Neural progenitor cell (in vitro differentiated cells): ENCODE measurements around the gene CHGA.

Source experiments
- EZH2 ChIP-seq: fragments of 200-600 bp; sonication (generic); IDR thresholded peaks from 2 replicates; pipeline ENCODE4 v1.6.1; 2017; ENCODE audit warnings: antibody characterized with exemption, mild to moderate bottlenecking, moderate library complexity
- EZH2phosphoT487 ChIP-seq: fragments of 200-600 bp; sonication (generic); IDR thresholded peaks from 2 replicates; pipeline ENCODE4 v1.6.1; 2017; ENCODE audit warnings: antibody characterized with exemption
- TF ChIP-seq, protein P1 (sequence below): fragments of 200-600 bp; sonication (generic); IDR thresholded peaks from 2 replicates; pipeline ENCODE4 v1.5.1; 2017; ENCODE audit warnings: antibody characterized with exemption, mild to moderate bottlenecking

- TF ChIP-seq, protein P1, sequence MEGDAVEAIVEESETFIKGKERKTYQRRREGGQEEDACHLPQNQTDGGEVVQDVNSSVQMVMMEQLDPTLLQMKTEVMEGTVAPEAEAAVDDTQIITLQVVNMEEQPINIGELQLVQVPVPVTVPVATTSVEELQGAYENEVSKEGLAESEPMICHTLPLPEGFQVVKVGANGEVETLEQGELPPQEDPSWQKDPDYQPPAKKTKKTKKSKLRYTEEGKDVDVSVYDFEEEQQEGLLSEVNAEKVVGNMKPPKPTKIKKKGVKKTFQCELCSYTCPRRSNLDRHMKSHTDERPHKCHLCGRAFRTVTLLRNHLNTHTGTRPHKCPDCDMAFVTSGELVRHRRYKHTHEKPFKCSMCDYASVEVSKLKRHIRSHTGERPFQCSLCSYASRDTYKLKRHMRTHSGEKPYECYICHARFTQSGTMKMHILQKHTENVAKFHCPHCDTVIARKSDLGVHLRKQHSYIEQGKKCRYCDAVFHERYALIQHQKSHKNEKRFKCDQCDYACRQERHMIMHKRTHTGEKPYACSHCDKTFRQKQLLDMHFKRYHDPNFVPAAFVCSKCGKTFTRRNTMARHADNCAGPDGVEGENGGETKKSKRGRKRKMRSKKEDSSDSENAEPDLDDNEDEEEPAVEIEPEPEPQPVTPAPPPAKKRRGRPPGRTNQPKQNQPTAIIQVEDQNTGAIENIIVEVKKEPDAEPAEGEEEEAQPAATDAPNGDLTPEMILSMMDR = no peak
- TF ChIP-seq EZH2phosphoT487 (no peak), EZH2 (no peak)
Observed at GRCh38 chr14:92922883-92923743, at the start of gene CHGA.
